SU-DHL-6 (cell line): ENCODE measurements around the gene CGREF1.

Source experiments
- EZH2phosphoT487 ChIP-seq: fragments of 200-600 bp; sonication (generic), shearing (Covaris generic); conservative IDR thresholded peaks from 2 replicates; pipeline ENCODE4 v1.6.1; 2018; ENCODE audit warnings: mild to moderate bottlenecking, antibody characterized with exemption, low read length, moderate library complexity, mixed read lengths
- TF ChIP-seq, protein P1 (sequence below): fragments of 200-600 bp; sonication (generic); IDR thresholded peaks from one replicate; pipeline ENCODE4 v1.5.1; 2017; ENCODE audit warnings: antibody characterized with exemption, mild to moderate bottlenecking, low read length, moderate library complexity; ENCODE audit not compliant: insufficient read depth, poor library complexity, severe bottlenecking

DNA sequence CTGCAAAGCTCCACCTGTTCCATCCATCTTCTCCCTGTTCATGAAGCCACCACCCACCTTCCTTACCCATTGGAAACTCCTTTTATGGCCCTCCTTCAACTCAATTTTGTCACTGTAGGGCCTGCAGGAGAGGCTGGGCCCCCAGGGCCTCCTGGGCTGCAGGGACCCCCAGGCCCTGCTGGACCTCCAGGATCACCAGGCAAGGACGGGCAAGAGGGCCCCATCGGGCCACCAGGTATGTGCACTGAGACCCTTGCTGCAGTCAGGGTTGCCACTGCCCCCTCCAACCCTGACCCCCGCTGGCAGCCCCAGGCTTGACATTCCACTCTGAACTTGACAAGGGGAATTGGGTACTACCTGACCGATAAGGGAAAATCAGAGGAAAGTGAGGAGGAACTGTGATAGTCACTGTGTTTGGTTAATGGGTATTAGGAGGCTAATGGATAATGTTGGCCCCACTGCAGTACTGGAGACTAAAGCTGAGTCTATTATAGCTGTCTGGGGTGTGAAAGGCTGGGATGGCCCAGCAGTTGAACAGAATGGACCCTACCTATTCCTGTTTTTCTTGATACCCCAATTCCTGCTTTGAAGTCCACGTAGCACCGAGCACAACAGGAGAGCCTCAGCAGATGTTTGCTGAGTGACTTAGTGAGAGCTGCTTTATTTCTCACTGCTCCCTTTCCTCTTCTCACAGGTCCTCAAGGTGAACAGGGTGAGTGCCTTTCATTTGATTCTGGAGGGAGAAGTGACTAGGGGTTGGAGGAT, 34.4 kb downstream of the CGREF1 start:
- no peak for TF ChIP-seq EZH2phosphoT487
- TF ChIP-seq, protein P1, sequence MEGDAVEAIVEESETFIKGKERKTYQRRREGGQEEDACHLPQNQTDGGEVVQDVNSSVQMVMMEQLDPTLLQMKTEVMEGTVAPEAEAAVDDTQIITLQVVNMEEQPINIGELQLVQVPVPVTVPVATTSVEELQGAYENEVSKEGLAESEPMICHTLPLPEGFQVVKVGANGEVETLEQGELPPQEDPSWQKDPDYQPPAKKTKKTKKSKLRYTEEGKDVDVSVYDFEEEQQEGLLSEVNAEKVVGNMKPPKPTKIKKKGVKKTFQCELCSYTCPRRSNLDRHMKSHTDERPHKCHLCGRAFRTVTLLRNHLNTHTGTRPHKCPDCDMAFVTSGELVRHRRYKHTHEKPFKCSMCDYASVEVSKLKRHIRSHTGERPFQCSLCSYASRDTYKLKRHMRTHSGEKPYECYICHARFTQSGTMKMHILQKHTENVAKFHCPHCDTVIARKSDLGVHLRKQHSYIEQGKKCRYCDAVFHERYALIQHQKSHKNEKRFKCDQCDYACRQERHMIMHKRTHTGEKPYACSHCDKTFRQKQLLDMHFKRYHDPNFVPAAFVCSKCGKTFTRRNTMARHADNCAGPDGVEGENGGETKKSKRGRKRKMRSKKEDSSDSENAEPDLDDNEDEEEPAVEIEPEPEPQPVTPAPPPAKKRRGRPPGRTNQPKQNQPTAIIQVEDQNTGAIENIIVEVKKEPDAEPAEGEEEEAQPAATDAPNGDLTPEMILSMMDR, result no peak
